HG03045 (cell line): Measurements from ENCODE around the gene C16orf89.

Experiments used
- ATAC-seq: cut with Tn5 transposase; IDR thresholded peaks from one replicate; pipeline ENCODE4 v1.9.1; 2021; ENCODE audit warnings: mild to moderate bottlenecking, moderate library complexity; ENCODE audit not compliant: unreplicated experiment

The C16orf89 gene

GRCh38 chr16:5006348-5007193, 59.2 kb downstream of the C16orf89 start:
- no peak for ATAC-seq

- no peak for ATAC-seq
These were observed 59.8 kb downstream of the C16orf89 start for GRCh38 chr16:5005916-5006315.

- ATAC-seq, result no peak
These were observed 61.4 kb downstream of the C16orf89 start for GRCh38 chr16:5004311-5004710.

- no peak for ATAC-seq
These were observed 61.9 kb downstream of the C16orf89 start for GRCh38 chr16:5003828-5004227.

- no peak for ATAC-seq
These were observed 62.5 kb downstream of the C16orf89 start for GRCh38 chr16:5003211-5003610.

- ATAC-seq, result no peak
These were observed 63.0 kb downstream of the C16orf89 start for GRCh38 chr16:5002699-5003143.

GRCh38 chr16:5001986-5002385, 63.8 kb downstream of the C16orf89 start:
- no peak for ATAC-seq

GRCh38 chr16:5001571-5001970, 64.2 kb downstream of the C16orf89 start:
- no peak for ATAC-seq

- ATAC-seq, result no peak
These were observed 65.2 kb downstream of the C16orf89 start for GRCh38 chr16:5000573-5001001.

- ATAC-seq, result no peak
These were observed 70.9 kb downstream of the C16orf89 start for GRCh38 chr16:4994719-4995434.
